Vagina (tissue), 2 donors: Measurements from ENCODE around the gene PPP2R3B. TPM values are rescaled to one million over a fixed set of nuclear protein-coding genes. Genes with fewer than 3 reads are reported as not detected.

Experiments
- DNase-seq, 2 donors: peaks; one replicate each; pipeline ENCODE4 v3.0.0-alpha.2; 2017; ENCODE audit errors: extremely low spot score in 2 of 2
- H3K27ac ChIP-seq: fragments of 200-600 bp; sonication (generic); one replicate; pipeline ENCODE4 v1.5.1; 2019
- H3K27me3 ChIP-seq: fragments of 200-600 bp; sonication (generic); one replicate; pipeline ENCODE4 v1.5.1; 2019
- H3K36me3 ChIP-seq, 2 donors: fragments of 200-600 bp; sonication (generic); one replicate each; pipeline ENCODE4 v1.5.1; 2017 to 2019
- H3K4me1 ChIP-seq: fragments of 200-600 bp; sonication (generic); one replicate; pipeline ENCODE4 v1.5.1; 2019
- H3K4me3 ChIP-seq, 2 donors: fragments of 200-600 bp; sonication (generic); 1 replicate in 1 of 2; 2 replicates in 1 of 2; pipeline ENCODE4 v1.5.1; 2016 to 2019
- H3K9me3 ChIP-seq: fragments of 200-600 bp; sonication (generic); one replicate; pipeline ENCODE4 v1.5.1; 2019
- POLR2A ChIP-seq, 2 donors: fragments of 450-650 bp; IDR thresholded peaks; one replicate each; pipeline ENCODE4 v1.6.1; 2017; ENCODE audit warnings: antibody characterized with exemption in 2 of 2, mild to moderate bottlenecking in 2 of 2, moderate library complexity in 2 of 2
- POLR2AphosphoS5 ChIP-seq, 2 donors: sonication (generic); formaldehyde crosslinking; IDR thresholded peaks; one replicate each; pipeline ENCODE4 v1.9.0; 2017; ENCODE audit warnings: antibody characterized with exemption in 2 of 2, mild to moderate bottlenecking in 2 of 2, low read depth in 1 of 2; ENCODE audit not compliant: insufficient read depth in 1 of 2
- intact Hi-C: fragments of 100-400 bp; cut with DNase I; formaldehyde crosslinking; loops from one replicate; pipeline ENCODE4 v1.15.1; 2023
- total RNA-seq: library from RNA; depleted of rRNA; stranded (reverse); fragments of >200 nt; gene quantifications from one replicate; pipeline ENCODE4 v1.2.3, GENCODE V29; 2016
- TF ChIP-seq, protein P1 (sequence below), 3 experiments: fragments of 450-650 bp in 2 of 3; fragments of 200-600 bp in 1 of 3; sonication (generic) in 1 of 3; IDR thresholded peaks; one replicate each; pipeline ENCODE4 v1.5.1; 2017 to 2019; ENCODE audit warnings: antibody characterized with exemption in 3 of 3, mild to moderate bottlenecking in 2 of 3, moderate library complexity in 2 of 3

PPP2R3B gene
- total RNA-seq, 1 donor from 2014 or later = 28.5 TPM

DNA sequence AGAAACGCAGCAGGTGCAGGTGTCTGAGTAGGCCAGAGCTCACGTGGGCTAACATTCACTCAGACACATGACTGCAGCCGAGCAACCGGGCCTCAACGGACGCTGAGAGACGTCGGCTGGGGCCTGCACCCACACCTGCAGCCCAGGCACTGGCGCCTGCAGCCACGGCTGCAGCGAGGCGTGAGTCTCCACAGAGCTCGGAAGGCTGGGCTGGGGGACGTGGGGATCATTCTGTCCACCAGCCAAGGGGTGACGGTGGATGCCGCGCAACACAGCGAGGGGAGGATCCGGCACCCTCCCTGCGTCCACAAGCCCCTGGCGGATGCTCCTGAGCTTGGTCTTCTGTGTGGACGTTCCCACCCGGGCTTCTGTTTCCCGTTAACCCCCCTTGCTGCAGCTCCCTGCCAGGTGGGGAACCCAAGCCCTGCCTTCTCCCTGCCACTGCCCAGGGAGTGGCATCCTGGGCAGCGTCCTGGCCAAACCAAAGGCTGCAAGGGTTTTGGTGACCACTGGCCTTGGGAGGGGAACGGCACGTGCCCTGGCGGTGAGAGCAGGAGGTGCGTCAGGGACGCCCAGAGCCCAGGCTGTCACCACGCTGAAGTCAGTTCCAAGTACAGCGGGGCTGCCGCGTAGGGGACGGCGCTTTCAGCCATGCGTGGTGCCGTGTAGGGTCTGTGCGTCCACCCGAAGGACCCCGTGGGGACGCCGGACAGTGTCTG is 16.3 kb downstream of the PPP2R3B start:
- H3K9me3 ChIP-seq = no peaks in the 10 kb centered on the region

DNA sequence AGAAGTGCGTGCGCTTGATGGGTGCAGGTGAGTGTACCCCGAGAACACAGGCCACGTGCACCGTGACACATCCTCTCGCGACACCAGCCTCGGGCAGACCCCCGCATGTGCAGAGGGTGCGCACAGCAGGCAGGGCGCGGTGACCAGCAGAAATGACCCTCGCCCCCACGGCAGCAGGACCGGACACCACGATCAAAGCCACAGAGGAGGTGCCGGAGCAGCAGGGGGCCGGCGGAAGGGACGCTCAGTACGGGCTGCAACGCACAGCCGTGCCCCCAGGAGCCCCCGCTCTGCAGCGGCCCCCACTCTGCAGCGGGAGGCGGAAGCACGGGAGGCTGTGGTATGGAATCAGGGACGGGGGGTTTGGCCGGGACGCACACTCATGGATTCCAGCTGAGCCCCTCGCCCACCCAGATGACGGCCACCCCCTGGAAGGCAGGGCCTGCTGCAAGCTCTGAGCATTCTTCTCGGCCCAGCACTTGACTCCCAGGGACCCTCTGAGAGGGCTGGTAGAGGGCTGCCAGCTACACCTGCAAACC is 17.1 kb downstream of the PPP2R3B start:
- H3K36me3 ChIP-seq = no peaks in the 10 kb centered on the region
- no peak overlapping the region for H3K27ac ChIP-seq
- peaks cover 17% of the 10 kb centered on the region for H3K4me1 ChIP-seq
- H3K27me3 ChIP-seq = no peaks in the 10 kb centered on the region
- intact Hi-C loops = no loop called here
- TF ChIP-seq POLR2A (IDR thresholded peaks at IDR 0.05) = no peak
- no peak for TF ChIP-seq POLR2AphosphoS5 (IDR thresholded peaks at IDR 0.05; ENCODE audit: insufficient read depth in 1 of 2, low read depth in 1 of 2)
- TF ChIP-seq, protein P1, sequence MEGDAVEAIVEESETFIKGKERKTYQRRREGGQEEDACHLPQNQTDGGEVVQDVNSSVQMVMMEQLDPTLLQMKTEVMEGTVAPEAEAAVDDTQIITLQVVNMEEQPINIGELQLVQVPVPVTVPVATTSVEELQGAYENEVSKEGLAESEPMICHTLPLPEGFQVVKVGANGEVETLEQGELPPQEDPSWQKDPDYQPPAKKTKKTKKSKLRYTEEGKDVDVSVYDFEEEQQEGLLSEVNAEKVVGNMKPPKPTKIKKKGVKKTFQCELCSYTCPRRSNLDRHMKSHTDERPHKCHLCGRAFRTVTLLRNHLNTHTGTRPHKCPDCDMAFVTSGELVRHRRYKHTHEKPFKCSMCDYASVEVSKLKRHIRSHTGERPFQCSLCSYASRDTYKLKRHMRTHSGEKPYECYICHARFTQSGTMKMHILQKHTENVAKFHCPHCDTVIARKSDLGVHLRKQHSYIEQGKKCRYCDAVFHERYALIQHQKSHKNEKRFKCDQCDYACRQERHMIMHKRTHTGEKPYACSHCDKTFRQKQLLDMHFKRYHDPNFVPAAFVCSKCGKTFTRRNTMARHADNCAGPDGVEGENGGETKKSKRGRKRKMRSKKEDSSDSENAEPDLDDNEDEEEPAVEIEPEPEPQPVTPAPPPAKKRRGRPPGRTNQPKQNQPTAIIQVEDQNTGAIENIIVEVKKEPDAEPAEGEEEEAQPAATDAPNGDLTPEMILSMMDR (IDR thresholded peaks at IDR 0.05) = no peak
- no peak overlapping the region for H3K4me3 ChIP-seq
- DNase-seq = no peak
- H3K9me3 ChIP-seq = no peaks in the 10 kb centered on the region

More for the DNA sequence above, 16.3 kb downstream of the PPP2R3B start:
- H3K4me1 ChIP-seq = peaks cover 22% of the 10 kb centered on the region
- intact Hi-C loops = no loop called here
- no peak overlapping the region for H3K4me3 ChIP-seq
- TF ChIP-seq, protein P1 (IDR thresholded peaks at IDR 0.05) = no peak
- TF ChIP-seq POLR2A (IDR thresholded peaks at IDR 0.05) (no peak), POLR2AphosphoS5 (IDR thresholded peaks at IDR 0.05; ENCODE audit: insufficient read depth in 1 of 2, low read depth in 1 of 2) (no peak)
- no peak for DNase-seq
- no peak overlapping the region for H3K27ac ChIP-seq
- H3K36me3 ChIP-seq = no peaks in the 10 kb centered on the region
- H3K27me3 ChIP-seq = no peaks in the 10 kb centered on the region

DNA sequence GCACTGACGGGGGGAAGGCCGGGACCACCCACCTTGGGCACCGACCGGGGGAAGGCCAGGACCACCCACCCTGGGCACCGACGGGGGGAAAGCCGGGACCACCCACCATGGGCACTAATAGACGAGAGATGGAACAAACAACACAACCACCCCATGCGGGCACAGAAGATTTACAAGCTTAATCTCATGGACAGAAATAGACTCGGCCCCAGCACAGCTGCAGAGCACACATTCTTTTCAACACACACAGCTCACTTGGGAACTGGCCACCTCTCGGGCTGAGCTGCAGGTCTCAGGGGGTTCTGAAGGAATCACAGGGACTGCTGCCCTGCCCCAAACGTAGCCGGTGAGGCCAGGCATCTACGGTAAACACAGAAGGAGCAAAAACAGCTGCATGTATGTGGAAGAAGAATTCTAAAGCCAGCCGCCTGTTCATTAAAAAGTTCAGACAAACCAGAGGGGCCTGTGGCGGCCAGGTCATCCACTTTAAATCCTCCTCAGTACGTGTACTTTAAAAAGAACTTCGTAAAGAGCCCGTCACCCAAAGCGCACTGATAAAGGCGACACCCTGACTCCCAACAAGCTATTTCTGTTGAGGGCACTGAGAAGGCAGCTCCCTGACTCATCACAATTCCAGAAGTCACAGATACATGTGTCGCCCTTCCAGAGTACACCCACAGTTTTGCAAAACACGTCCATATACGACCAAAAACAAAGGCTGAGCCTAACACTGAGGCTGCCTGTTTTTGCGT is 17.7 kb downstream of the PPP2R3B start:
- Histone ChIP-seq H3K27me3 (no peaks in the 10 kb centered on the region), H3K27ac (no peak overlapping the region), H3K4me1 (peaks cover 10% of the 10 kb centered on the region), H3K9me3 (no peaks in the 10 kb centered on the region), H3K36me3 (no peaks in the 10 kb centered on the region), H3K4me3 (no peak overlapping the region)
- DNase-seq = no peak
- intact Hi-C loops = no loop called here
- TF ChIP-seq POLR2A (IDR thresholded peaks at IDR 0.05) = no peak
- TF ChIP-seq, protein P1 (IDR thresholded peaks at IDR 0.05) = no peak
- TF ChIP-seq POLR2AphosphoS5 (IDR thresholded peaks at IDR 0.05; ENCODE audit: insufficient read depth in 1 of 2, low read depth in 1 of 2) = no peak

DNA sequence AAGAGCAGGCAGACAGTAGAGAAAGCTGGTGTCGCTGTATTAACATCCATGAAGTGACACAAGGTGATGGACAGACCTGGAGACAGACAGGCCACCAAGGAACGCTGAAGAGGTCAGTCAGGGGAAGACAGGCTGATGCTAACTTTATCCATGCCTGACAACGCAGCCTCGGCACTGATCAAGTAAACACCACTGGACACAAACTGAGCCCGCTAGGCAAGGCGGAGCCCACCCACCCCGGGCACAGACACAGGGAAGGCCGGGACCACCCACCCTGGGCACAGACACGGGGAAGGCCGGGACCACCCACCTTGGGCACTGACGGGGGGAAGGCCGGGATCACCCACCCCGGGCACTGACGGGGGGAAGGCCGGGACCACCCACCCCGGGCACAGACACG is 18.8 kb downstream of the PPP2R3B start:
- no peaks in the 10 kb centered on the region for H3K9me3 ChIP-seq
- no peaks in the 10 kb centered on the region for H3K36me3 ChIP-seq
- no peaks in the 10 kb centered on the region for H3K27me3 ChIP-seq
- no peak for DNase-seq
- no peak overlapping the region for H3K27ac ChIP-seq
- no peak overlapping the region for H3K4me3 ChIP-seq
- intact Hi-C loops = no loop called here
- peaks cover 3% of the 10 kb centered on the region for H3K4me1 ChIP-seq
- no peak for TF ChIP-seq POLR2A (IDR thresholded peaks at IDR 0.05)
- no peak for TF ChIP-seq POLR2AphosphoS5 (IDR thresholded peaks at IDR 0.05; ENCODE audit: insufficient read depth in 1 of 2, low read depth in 1 of 2)
- TF ChIP-seq, protein P1 (IDR thresholded peaks at IDR 0.05) = no peak
